KBM-7 (cell line): ENCODE results near the gene RYR3.

ENCODE experiments used
- DNase-seq: peaks from one replicate; pipeline ENCODE4 v3.0.0-alpha.2; 2015
- in situ Hi-C: fragments of 300-500 bp; cut with MboI; formaldehyde crosslinking; loops from 2 replicates; pipeline ENCODE4 v1.14.3; 2020; ENCODE audit warnings: low sequenced_read_pairs, low pct_unique_long_range_greater_than_20kb, mixed read lengths

RYR3 gene

DNA sequence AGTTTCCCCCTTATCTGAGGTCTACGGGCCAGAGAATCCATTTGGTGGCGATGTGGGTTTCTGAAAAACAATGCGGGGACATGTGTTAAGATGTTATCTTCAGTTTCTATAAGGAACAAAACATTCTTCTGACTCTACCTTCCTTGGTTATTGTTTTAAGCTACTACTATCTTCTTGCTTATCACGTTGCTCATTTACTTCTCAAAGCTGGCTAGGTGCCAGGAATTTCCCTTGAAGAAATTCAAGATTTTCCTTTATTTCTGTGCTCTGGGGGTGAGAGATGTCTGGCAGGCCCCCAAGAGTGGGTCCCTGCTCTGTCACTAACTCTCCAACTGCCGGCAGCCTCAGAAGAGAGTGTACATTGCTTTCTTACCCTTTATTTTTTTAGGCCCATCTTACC lies 119.8 kb downstream of the RYR3 start:
- no peak for DNase-seq
- in situ Hi-C loops, result no loop called here

DNA sequence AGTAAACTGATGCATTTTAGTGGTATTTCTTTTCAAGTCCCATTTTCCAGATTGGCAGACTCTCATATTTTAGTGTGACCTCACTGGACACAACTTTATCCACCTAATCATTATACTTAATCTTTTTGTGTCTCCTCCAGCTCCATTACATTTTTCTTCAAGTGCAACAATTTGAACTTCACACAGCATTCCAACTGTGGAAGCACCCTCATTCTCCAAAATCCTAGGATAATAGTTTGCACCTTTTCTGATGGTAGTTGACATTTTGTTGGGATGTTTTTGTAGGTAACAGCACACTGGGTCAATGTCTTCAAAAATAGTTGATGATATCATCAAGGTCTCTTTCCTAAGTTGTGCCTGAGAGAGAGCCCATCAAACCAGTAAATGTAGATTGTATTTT lies 123.1 kb downstream of the RYR3 start:
- no peak for DNase-seq
- in situ Hi-C loops, result no loop called here

DNA sequence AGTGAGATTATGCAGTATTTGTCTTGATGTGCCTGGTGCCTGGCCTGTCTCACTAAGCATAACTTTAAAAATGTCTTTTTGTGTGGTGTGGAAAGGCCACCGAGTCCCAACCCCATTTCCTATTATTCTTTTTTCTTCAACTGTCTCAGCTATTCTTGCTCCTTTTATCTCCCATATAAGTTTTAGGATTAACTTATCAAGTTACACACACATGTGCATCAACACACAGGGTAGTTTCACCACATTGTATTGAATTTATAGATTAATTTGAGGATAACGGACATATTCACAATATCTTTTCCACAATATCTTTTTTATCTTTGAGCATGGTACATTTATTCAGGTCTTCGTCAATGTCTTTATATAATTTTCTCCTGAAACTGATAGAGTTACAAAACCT lies 127.6 kb downstream of the RYR3 start:
- no peak for DNase-seq
- in situ Hi-C loops, result no loop called here

DNA sequence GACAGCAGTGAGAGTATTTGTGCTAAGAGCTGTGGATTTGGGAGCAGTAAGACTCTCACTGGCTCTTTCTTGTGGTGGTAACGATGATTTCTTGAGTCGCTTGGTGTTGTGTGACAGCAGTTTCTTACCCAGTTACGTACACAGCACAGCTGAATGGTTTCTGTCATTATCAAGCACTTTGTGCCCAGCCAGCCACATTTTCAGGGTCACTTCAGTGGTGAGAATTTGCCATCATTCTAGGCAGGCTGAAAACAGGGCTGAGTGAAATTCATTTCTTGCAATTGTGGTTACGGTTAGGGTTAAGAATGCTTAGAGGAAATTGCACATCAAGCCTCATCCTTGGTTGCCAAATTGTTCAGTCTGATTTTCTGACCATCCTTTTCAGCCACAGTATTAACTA lies 130.1 kb downstream of the RYR3 start:
- in situ Hi-C loops, result no loop called here
- no peak for DNase-seq

DNA sequence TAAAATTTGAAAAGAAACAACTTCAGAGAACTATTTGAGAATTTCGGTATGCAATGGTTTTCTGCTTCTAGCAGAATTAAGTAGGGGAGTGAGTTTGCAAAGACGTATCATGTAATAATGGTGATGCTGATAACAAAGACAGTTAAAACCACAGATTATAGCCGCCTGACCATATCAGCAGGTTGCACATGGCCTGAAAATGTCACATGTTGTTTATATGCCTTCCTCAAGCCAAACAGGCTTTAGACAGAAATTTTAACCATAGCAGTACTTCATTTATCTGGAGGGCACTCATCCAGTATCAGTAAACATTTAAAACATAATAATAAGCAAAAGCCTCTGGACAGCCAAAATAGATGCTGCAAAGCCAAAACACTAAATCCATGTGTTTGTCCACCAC lies 131.7 kb downstream of the RYR3 start:
- DNase-seq, result peak; percentile 2
- in situ Hi-C loops, result no loop called here

DNA sequence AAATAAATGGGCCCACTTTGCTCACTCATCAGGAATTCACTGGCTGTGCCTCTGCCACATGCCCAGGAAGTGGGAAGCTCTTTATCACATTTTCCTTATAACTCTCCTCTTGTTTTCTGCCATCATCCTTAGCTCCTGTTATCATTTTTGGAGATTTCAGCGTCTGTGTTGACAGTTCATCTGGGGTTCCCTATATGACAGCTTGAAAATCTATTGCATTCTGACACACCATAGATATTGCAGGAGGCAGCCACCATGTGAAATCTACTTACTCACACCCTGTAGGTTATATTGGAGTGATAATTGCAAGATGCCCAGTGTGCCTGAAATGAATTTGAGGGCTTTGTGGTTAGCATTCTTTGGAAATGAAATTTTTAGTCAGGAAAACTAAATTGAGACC lies 132.9 kb downstream of the RYR3 start:
- in situ Hi-C loops, result no loop called here
- no peak for DNase-seq

DNA sequence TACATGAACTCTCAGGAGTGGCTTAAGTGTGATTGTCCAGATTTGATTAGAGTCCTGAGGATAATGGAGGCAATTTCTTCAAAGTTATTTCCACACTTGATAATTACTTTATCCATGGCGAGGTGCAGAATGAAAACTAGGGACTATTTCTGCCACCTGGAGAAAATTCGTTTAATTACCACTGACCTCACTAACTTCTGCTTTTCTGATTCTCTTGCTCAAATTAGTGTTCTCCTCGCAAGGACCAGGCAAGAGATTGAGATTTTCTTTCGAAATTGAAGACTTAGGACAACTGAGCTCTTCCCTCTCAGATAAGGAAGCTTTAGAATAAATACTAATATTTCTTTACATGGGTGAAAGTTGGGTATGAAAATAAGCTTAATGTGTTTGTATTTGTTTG lies 135.2 kb downstream of the RYR3 start:
- no peak for DNase-seq
- in situ Hi-C loops, result no loop called here

DNA sequence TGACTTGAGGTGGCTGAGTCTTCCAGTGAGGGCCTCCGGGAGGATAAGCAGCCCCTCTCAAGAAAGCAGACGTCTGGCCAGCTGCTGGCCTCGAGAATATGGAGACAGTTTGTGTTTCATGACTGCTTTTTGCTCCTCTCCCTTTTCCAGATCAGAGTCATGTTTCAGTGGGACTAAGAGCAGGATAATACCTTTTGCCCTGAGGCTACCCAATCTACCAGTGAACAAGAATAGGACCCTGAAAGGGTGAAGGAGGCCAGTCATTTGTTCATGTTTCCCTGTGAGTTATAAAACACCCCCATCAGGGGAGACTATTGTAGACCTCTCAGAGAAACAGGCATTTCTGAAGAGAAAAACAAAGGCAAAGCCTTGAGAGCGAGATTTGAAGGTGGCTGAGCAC lies 137.4 kb downstream of the RYR3 start:
- no peak for DNase-seq
- in situ Hi-C loops, result no loop called here

DNA sequence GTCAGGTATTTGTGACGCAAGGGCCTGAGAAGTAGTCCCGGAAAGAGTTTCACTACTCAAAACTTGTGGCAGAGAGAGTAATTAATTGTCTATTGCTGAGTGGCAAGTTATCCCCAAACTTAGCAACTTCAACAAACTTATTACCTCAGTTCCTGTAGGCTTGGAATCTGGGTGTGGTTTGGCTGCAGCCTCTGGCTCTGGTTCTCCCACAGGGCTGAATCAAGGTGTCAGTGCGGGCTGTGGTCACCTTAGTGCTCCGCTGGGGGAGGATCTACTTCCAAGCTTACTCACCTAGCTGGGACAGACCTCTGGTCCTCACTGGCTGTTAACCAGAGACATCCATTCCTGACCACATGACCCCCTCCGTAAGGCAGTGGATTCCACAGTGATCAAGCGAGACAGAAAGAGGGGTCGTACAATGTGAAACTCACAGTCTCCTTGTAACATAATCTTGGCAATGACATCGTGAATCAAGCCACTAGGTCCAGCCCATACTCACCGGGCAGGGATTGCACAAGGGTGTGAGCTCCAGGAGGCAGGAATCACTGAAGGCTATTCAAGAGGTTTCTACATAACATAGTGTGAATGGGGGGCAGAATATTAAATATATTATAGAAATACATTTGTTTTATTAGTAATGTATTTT lies 138.3 kb downstream of the RYR3 start:
- DNase-seq, result no peak
- in situ Hi-C loops, result no loop called here

DNA sequence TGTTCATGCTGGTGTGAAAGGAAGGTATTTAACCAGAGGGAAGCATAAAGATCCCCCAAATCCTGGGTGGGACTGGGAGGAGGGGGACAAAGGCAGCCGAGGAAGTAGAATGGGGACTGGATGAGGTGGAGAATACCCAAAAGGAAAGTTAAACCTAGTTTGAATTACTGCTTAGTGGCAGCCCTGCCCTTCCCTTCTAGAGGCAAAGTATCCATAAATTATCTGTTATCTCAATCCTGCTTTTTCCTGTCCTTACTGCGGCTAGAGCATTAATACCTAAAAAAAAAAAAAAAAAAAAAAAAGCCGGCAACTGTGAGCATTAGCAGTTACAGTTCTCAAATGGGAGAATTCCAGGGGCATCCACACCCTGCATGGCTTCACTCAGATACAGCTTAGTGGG lies 139.0 kb downstream of the RYR3 start:
- no peak for DNase-seq
- in situ Hi-C loops, result no loop called here

DNA sequence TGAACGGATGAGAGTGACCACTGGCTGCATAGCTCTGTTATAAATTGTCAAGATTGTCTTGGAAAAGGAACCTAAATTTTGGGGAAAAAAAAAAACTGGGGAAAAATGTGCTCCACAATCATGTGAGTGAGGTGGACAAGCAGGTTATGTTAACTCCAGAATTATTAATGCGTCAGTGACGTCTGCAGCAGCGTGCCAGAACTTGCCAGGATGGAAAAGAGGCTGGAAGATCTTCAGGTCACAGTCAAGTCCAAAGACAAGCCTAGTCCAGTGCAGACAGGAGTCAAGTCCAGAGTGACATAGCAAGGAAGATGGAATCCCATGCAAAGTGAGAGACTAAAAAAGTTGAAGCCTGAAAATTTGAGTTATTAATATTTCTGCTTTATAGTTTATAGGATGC lies 140.6 kb downstream of the RYR3 start:
- in situ Hi-C loops, result no loop called here
- DNase-seq, result no peak

DNA sequence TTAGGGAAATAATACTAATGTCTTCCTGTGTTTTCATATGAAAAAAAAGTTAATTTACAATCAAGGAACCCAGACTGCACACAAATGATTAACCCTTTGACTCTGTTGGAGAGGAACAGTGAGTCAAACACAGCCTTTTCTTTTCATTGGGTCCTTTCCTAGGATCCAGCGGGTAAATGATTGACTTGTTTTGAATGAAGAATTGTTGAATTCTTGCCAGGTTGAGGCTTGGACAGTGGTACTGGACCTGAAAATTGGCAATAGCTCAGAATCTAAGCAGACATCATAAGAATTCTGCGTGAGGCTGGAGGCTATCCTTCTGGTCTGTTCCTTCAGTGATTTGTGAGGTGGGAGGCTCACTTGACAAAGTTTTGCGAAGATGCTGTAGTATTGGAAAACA lies 143.0 kb downstream of the RYR3 start:
- no peak for DNase-seq
- in situ Hi-C loops, result no loop called here

DNA sequence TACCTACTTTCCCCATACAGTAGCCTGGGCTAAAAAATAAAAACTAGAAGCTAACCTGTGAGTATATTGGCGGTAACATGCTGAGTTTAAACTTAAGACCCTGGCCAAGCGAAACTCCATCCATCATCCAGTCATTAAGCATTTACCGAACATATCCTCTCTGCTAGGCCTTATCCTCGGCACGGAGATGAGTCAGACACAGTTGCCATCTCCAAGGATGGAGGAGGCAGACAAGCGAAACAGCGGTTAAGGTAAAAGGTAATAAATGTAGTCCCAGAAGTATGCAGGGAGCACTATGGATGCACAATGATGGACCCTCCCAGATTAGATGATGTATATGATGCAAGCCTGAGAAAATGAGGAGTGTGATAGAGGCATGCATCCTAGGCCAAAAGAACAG lies 143.6 kb downstream of the RYR3 start:
- in situ Hi-C loops, result no loop called here

DNA sequence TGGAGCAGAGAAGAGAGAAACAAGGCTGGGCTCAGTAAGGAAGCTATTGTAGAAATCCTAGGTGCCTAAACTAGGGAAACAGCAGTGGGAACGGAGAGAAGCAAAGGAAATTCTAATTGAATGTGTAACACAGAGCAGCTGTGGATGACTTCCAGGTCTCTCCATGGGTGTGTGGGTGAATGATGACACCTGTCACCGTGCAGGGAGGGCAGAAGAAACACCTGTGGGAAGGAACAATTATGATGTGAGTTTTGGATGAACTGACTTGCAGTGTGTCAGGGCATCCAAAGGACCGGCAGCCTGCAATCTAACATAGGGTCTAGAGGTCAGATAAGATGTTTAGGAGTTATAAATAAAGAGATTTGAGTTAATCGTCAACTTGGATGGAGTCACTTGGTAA lies 144.2 kb downstream of the RYR3 start:
- in situ Hi-C loops, result no loop called here
- DNase-seq, result no peak

More for the DNA sequence above, 143.6 kb downstream of the RYR3 start:
- DNase-seq, result no peak

DNA sequence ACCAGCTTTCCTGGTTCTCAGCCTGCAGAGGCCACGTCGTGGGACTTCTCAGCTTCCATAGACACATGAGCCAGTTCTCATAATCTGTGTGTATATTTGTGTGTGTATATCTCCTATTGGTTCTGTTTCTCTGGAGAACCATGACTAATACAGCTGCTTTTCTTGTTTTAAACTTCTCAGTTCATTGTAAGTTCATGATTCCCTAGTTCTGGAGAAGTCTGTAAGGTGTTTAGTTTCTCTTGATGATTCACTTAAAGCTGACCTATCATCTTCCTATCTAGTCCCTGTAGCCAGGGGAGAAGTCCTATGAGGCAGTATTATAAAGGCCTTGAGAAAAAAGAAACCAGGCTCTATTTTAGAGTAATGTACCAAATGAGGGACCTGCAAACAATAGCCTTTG lies 147.7 kb downstream of the RYR3 start:
- in situ Hi-C loops, result no loop called here
- no peak for DNase-seq

DNA sequence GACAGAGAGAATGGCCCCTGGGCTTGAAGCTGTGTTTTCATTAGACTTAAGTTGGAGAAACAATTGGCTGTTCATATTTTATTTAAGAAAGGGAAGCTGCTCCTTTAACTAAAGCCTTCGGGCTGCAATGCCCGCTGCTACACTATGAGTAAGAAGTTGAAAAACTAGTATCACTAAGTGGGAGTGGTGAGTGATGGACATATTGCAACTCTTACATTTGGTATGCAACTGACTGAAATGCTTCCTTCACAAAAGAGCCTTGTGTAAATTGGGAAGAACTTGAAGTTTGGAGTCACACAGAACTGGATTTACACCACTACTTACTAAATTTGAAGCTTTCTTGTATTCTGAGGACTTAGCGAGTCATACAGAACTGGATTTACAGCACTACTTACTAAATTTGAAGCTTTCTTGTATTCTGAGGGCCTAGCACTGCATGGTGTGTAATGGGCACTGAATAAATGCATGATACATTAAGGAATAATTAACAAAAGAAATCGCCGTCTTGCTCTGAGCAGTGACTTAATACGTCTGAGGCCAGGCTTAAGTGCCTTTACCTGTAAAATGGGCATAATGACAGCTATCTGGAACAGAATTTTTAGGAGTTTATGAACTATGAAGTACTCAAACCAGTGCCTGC lies 149.5 kb downstream of the RYR3 start:
- in situ Hi-C loops, result no loop called here

DNA sequence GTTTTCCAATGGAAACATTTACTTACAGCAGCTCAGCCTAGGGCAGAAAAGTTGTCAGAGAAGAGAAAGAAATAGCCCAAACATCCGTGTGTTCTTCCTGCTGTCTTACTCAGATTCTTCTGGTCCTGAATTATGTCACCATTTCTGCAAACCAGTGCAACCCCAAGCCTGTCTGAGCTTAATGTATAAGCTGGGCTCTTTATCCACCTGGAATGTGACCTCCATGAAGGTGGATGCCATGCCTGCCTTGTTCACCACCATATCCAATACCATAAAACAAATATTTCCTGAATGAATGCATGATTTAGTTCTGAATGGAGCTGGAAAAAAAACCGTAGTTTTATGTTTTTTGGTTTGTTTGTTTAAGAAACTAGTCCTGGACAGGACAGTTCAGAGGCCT lies 150.9 kb downstream of the RYR3 start:
- DNase-seq, result no peak
- in situ Hi-C loops, result no loop called here

More for the DNA sequence above, 149.5 kb downstream of the RYR3 start:
- no peak for DNase-seq

DNA sequence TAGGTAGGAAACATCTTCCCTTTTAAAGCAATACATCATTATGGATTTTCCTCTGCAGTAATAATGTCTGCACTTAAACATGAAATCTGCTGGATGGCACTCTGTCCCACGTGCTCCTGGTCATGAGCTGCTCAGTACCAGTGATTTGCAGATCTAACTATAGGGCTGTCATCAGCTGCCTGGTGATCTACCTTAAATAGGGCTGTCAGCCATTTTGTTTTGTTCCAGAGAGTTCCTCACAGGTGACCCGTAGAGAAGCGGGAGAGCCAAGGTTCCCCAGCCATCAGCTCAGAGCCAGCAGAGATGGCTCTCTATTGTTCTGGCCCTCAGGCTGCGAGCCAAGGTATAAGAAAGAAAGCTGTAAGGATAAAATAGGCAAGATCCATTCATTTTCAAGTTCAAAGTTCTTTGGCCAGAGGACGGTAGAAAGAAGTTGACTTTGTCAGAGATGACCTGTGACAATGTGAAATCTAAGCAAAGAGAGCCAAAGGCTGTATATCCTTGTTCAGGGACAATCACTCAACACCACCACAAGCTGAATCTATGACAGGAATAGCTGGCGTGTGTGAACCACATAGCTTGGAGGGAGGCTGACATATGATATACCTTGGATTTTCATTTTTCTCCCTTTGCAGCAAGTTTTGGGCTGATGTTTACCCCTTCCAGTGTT lies 156.5 kb downstream of the RYR3 start:
- in situ Hi-C loops, result no loop called here
- no peak for DNase-seq

DNA sequence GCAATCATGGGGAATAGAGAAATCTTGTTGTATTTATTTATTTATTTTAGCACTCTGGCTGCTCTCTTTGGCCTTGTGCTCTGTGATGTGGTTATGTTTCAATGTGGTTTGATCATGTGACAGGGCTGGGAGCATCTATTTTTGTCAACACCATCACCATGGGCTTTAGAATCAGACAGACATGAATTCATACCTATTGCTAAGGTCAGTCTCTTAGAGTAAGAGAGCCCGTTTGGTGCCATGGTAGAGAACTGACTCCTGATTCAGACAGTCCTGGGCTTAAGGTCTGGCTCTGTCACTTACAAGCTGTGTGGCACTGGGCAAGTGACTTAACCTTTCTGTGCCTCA lies 157.0 kb downstream of the RYR3 start:
- DNase-seq, result no peak
- in situ Hi-C loops, result no loop called here

DNA sequence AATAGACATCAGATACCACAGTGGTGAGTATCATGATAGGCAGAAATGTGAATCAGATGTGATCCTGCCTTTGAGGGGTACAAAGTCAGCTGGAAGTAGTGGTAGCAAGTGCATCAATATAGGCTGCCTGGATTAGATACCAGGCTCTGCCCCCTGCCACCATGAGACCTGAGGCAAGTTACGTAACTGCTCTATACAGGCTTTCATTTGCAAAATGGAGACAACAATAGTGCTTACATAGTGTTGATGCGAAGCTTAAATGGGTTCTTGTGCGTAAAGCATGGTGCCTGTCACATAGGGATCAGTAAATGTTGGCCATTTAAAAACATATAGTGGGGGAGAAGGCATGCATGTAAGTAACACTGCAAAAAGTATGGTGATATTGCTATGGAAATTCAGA lies 158.0 kb downstream of the RYR3 start:
- no peak for DNase-seq
- in situ Hi-C loops, result no loop called here

DNA sequence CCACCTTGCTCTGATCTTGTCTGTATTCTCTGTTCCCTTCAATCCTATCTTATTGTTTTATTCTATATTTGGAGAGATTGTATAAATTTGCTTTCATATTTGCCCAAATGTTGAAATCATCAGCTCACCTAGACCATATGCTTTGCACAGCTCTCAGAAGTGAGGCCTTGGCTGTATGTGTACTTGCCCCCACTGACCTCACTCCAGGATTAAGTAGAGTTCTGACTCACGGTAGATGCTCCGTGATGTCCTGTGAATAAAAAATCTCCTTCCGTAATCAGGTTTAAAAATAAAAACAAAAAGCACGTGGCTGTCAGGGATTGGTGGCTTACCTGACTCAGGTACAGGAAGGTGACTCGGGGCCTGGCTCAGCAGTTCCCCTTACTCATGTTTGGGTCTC lies 162.2 kb downstream of the RYR3 start:
- in situ Hi-C loops, result no loop called here
- no peak for DNase-seq
